Measurements from ENCODE around the gene AHCYL2. TPM values are rescaled to one million over a fixed set of nuclear protein-coding genes. Genes with fewer than 3 reads are reported as not detected.
A peak's percentile ranks its signal among the peaks of the same experiment; 100 is the strongest.

Gene AHCYL2
- total and polyA plus RNA-seq, 12 donors: 6.6 to 57.1 (median 21.7) TPM

DNA sequence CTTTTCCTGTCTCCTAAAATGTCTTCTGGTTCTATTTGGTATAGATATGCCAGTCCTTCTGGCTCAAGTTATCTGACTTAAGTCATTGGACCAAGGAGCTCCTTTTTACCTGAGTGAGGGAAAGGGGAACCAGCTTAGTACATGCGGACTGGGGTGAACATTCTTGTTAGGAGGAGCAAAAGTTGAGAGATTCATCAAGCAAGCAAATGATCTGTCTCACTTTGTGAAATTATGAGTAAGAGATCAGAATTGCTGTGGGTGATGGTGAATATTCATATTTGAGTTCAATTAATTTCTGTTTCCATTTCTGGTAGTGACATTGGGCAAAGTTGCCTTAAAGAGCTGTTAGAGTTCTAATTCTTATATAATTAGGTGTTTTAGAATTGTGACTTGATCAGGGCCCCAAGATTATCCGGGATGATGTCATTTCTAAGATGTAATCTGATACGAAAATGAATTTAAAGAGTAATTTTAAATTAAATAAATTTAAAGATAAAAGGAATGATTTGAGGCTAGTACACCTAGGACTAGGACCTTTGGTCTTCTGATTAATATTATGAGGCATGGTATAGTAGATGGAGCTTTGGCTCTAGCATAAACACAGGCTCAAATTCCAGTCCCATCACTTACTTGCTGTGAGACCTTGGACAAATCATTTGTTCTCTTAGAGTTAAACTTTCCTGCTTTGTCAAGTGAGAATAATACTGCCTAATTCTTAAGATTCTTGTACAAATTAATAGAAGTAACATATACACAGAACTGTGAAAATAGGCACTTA, 149.0 kb downstream of the AHCYL2 start:
- Histone ChIP-seq H3K4me3 (no peak overlapping the region), H3K9me3 (replicated peaks in 1 of 3) (no peaks in the 10 kb centered on the region), H3K27ac (no peak overlapping the region), H3K36me3 (replicated peaks in 1 of 2) (no peaks in the 10 kb centered on the region), H3K27me3 (no peaks in the 10 kb centered on the region), H3K4me1 (replicated peaks in 1 of 2) (peaks cover 9 to 13% of the 10 kb centered on the region in 2 donors)
- intact Hi-C loops (cut with DNase I): no loop called here
- 89 to 92% (median 91%) methylated on average over 3 of the region's 3 CpGs for whole genome bisulfite sequencing, 4 donors
- TF ChIP-seq, protein P1, sequence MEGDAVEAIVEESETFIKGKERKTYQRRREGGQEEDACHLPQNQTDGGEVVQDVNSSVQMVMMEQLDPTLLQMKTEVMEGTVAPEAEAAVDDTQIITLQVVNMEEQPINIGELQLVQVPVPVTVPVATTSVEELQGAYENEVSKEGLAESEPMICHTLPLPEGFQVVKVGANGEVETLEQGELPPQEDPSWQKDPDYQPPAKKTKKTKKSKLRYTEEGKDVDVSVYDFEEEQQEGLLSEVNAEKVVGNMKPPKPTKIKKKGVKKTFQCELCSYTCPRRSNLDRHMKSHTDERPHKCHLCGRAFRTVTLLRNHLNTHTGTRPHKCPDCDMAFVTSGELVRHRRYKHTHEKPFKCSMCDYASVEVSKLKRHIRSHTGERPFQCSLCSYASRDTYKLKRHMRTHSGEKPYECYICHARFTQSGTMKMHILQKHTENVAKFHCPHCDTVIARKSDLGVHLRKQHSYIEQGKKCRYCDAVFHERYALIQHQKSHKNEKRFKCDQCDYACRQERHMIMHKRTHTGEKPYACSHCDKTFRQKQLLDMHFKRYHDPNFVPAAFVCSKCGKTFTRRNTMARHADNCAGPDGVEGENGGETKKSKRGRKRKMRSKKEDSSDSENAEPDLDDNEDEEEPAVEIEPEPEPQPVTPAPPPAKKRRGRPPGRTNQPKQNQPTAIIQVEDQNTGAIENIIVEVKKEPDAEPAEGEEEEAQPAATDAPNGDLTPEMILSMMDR (IDR thresholded peaks at IDR 0.05): no peak
- TF ChIP-seq POLR2A (IDR thresholded peaks at IDR 0.05): no peak
- DNase-seq: no peak

DNA sequence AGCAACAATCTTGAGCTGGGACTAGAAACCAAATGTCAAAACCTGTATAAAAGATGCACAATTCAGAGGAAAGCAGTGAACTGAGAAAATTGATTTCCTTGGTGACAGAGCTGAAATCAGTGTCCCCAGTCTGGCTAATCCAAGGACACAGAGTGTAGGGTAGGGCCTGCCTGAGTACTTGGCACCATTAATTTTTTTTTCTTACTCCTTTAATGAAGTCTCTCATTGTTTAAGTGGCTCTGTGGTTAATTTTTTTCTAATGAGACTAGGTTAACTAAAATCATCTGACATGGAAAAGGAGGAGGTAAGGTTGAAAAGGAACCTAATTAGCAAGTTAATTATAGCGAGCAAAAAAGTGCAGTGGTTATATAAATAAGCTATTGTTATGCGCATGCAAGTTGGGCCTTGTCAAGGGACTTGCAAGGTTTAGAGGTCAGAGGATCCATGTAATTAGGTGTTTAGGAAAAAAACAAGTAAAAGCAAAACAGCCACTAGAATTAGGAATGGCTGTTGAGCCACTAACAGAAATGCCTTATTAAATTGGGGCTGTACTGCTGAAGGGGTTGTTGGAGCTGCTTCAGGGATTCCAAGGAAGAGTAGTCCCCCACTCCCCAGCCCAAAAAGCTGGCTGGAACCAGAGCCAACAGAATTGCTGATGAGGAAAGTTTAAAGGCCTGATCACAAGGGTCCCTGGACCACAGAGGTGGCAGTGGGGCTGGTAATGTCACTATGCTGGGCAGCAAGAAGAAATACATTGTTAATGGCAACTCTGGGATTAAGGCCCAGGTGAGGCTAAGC, 150.5 kb downstream of the AHCYL2 start:
- TF ChIP-seq POLR2A (IDR thresholded peaks at IDR 0.05): no peak
- TF ChIP-seq, protein P1 (IDR thresholded peaks at IDR 0.05): no peak
- intact Hi-C loops (cut with DNase I): no loop called here
- peak overlapping the region in 1 of 5 donors; percentile 32 for H3K27ac ChIP-seq
- peaks cover 9 to 13% of the 10 kb centered on the region in 2 donors for H3K4me1 ChIP-seq (replicated peaks in 1 of 2)
- WGBS, 4 donors: 83 to 94% (median 87%) methylated on average over 2 of the region's 2 CpGs
- H3K36me3 ChIP-seq (replicated peaks in 1 of 2): no peaks in the 10 kb centered on the region
- peak in 1 of 7 donors; percentile 6 for DNase-seq
- no peaks in the 10 kb centered on the region for H3K9me3 ChIP-seq (replicated peaks in 1 of 3)
- H3K27me3 ChIP-seq: no peaks in the 10 kb centered on the region
- no peak overlapping the region for H3K4me3 ChIP-seq

DNA sequence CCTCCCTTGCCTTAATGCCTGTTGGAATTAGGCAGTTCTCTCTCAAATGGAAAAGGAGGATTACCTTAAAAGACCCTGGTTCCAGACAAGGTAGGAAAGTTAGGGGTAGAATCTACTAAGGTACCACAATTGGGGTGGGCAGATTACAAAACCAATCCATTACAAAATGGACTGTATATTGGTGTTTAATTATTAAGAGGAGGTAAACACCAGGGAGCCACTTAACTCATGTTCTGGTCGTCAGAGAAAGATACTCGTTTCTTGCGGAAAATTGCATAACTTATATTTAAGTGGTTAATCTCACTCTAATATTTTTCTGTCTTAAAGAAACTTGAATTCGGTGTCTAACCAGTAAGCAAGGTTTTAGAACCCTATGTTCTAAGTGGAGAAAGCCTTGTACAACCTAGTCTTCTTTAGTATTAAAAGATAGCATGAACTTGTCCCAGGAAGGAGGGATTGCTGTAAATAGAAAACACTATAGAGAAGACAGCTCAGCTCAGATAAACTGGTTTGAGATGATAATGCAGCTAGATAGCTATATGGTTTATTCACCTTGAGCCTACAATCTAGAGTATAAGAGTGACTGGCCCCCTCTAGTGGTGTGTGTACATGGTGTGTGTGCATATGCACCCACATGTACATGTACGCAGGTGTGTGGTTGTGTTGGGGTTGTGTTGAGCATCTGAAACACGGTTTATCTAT, 151.4 kb downstream of the AHCYL2 start:
- DNase-seq: peak in 2 of 7 donors; percentile 10 to 20
- H3K9me3 ChIP-seq (replicated peaks in 1 of 3): no peaks in the 10 kb centered on the region
- H3K4me1 ChIP-seq (replicated peaks in 1 of 2): peaks cover 9 to 13% of the 10 kb centered on the region in 2 donors
- WGBS, 4 donors: 85 to 95% (median 91%) methylated on average over 6 of the region's 6 CpGs
- no peaks in the 10 kb centered on the region for H3K36me3 ChIP-seq (replicated peaks in 1 of 2)
- TF ChIP-seq POLR2A (IDR thresholded peaks at IDR 0.05): no peak
- TF ChIP-seq, protein P1 (IDR thresholded peaks at IDR 0.05): peak in 5 of 6 experiments; percentile 11 to 46 (median 23)
- H3K27me3 ChIP-seq: no peaks in the 10 kb centered on the region
- H3K4me3 ChIP-seq: no peak overlapping the region
- intact Hi-C loops (cut with DNase I): no loop called here
- H3K27ac ChIP-seq: no peak overlapping the region

All from adrenal gland (tissue), 12 donors.